ENCODE measurements around the gene ZMYND10.
A peak's percentile ranks its signal among the peaks of the same experiment; 100 is the strongest.

The ZMYND10 gene

DNA sequence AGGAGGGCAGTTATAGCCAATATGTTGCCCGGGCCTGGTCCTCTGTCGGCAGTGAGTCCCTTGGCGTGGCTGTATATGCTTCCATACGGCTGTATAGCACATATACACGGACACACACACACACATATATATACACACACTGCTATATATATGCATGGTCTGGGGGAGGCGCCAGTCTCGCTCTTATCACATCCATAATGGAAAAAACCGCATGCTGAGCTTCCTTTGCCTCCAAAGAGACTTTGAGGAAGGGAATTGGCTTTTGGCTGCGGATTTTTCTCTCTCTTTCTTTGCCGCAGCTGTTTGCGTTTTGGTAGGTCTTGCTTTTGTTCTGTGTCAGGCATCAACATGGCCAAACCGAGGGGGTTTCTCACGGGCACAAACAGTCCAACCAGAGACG, 25.1 kb upstream of the ZMYND10 start:
- DNase-seq: peak; percentile 49

DNA sequence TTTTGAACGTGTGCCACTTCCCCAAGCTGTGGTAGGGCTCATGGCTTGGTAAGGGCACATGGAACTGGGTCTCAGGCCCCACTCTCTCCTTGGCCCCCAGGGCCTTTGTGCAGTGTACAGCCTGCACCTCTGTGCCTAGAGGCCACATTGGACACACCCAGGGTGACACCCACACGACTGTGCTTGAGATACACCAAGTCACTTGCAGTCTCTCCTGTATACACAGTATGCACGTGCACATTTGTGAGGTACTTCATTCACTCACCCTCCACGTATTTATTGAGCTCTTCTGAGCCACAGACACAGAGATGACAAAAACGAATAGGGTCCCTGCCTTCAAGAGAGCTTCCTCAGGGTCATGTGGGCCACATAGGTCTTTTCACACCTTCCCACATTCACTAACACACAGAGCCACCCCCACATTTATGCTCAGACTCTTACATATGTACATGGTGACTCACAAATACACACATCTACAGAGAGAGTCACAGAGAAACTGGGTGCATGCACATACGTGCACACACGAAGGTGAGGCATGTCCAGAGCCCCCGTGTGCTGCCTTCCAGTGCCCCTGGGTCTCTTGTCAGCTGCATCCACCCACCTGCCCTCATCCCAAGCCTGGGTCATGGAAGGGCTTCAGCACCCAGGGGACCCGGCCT, 23.6 kb upstream of the ZMYND10 start:
- DNase-seq: no peak

DNA sequence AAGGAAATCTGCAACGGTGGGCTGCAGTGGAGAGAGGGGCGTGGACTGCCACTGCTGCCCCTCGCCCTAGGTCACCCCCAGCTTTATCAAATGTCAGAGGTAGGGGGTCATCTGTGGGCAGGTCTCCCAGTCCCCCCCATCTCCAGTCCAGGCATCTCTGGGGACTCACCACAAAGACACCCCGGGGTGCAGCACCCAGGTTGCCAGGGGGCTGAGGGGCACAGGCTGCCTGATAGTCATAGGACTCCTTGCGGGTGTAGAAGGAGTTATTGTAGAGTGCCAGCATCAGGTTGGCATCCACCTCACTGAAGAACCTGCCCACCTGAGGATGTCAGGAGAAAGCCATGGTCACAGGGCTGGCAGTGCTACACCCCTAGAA, 20.3 kb upstream of the ZMYND10 start:
- DNase-seq: no peak

DNA sequence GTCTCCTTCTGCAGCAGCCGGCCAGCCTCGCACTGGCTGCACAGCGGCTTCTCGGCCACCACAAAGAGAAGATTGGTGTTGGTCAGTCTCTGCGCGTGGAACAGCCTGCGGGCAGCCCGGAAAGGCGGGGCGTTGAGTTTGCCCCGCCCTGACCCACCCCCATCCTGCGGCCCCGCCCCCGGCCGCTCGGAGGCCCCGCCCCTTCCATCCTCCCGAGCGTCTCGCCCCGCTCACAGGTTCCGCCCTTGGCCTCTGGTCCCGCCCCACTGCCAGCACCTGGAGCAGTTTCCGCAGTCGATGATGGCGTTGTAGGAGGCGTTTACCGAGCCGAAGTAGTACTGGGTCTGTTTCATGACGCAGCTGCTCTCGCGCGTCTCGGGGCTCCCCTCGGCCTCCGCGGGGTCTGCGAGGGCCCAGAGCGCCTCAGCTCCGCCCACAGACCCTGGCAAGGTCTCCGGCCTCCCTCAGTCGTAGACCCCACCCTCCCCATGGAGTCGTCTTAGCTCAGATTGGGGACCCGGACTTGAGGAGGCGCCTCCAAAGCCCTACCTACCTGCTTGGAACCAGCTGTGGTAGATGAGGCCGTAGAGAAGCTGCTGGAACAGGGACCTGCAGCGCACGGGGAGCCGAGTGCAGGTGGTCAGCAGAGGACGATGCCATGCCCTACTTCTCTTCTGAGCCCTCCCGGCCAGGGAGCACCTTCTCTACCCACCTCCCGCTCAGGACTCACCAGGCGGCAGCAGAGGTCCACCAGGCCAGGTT, 19.7 kb upstream of the ZMYND10 start:
- peak; percentile 52 for DNase-seq

DNA sequence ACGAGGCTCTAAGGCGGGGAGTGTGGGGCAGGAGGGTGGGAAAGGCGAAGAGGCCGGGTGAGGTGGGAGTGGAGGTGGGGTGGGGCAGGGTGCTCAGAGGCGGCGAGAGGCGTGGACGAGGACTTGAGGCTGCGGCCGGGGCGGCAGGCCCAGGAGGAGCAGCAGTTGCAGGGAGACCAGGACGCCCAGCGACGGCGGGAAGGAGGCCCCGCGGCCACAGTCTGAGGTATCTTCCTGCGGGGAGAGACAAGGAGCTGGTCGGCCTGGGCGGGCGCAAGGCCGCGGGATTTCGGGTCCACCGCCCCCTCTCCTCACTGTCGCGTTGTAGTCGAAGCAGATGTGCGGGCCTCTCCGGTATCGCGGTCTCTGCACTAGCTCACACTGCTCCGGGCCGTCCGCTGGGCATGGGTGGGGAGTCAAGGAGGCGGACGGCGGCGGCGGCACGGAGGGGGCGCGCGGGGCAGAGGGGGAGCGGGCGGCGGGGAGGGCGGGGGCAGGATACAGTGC, 19.1 kb upstream of the ZMYND10 start:
- peak; percentile 20 for DNase-seq

DNA sequence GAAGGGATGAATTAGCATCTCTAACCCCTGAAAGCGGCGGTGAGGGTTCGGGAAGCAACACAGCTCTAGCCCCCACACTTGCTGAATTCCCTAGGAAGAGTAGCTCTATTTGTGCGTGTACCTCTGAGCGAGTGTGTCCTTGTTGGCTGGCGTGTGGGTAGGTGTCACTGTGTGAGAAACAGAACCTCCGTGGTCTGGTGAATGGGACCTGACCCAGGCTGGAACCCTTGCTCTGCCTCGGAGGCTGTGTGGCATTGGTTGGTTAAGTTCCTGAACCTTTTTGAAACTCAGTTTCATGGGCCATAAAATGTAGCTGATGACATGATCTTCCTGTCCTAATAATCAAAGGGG, 14.2 kb upstream of the ZMYND10 start:
- no peak for DNase-seq

DNA sequence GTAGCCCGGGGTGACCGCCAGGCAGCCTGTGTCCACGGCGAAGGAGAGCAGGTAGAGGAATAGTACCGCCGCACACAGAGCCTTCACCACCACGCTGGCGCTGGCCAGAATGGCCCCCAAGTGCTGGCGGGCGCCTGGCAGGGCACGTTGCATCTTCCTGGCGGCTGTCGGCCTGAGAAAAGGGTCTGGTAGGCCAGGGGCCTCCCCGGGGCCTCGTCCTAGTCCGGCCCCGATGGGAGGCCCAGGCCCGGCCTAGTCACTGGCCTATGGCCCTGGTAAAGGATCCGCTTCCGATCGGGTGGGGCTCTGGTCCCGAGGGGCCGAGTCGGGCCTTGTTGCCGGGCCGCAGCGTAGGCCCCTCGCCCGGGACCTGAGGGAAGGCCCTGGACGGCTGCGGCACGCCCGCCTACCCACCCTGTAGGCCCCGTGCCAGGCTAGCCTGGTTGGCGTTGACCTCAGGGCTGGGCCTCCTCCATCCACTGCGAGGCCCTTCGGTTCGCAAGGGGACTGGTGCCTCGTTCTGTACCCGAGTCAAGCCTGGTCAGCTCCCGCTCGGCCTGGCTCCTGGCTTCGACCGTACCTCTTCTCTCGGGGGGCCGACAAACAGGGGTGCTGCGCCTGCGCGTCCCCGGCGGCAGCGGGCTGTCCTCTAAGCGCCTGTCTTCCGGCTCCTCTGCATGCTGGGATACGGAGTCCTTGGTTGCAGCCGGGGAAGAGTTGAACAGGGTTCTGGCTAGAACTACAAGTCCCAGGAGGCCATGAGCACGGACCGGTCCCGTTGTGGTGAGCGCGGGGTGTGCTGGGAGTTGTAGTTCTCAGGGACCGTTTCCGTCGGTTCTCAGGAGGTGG, 13.6 kb upstream of the ZMYND10 start, which contains the start of gene TMEM115:
Gene TMEM115, minus strand, starts transcription at position 611 of the 849 bp plus-strand sequence. Its CDS starts 458 bp downstream, at position 153.
- DNase-seq: peak; percentile 99

DNA sequence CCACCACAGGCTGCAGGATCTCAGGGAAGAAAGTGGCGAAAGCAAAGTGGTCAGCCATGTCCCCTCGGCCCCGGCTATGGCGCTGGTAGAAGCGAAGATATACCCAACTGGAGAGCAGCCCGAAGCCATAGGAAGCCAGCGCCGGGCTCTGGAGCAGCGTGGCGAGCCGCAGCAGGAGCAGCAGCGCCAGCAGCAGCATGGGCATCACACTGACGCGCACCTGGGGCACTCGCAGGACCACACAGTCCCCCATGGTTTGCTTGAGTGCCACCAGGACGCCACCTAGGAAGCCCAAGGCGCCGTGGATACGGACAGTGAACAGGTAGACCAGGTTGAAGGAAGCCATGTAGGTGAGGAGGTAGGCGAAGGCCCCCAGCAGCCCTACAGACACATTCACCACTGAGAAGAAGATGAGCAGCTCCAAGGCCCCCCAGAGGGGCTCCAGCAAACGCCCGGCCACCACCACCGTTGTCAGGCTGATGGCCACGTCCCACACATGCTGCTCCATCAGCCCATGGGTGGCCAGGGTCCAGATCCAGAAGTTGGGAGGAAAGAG, 12.9 kb upstream of the ZMYND10 start:
- DNase-seq: no peak

DNA sequence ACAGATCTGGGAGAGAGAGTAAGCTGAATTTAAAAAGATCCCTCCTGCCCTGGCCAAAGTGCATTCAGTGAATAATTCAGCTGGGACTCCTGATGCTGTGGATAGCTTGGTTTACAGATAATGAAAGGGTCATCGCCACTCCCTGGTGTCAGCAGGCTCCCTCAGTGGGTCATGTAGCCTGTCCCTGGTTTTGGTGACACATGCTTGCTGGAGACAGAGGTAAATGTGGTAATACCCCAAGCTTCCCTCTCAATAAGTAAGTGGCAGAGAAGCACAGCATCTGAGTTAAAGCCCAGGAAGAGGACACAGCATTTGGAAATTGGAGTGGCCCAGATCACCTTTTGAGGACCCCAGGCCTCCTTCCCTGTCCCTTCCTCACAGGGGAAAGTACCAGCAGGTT, 11.9 kb upstream of the ZMYND10 start:
- DNase-seq: no peak

DNA sequence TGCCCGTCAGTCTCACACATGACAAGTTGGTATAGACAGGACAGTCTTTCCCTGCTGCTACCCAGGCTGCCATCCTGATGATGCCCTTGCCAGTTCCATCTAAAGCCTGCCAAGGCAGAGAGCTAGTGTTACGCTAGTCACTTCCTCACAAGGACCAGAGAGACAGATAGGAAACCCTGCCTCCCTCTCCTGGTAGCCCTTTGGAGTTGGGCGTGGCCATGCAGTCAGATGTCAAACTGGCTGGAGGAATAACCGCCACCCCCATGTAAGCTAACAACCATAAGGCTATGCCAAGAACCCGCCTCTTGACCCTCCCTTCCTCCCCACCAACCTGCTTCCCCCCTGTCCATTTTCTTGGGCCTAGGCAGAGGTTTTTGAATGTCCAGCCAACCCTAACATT, 11.0 kb upstream of the ZMYND10 start:
- no peak for DNase-seq

DNA sequence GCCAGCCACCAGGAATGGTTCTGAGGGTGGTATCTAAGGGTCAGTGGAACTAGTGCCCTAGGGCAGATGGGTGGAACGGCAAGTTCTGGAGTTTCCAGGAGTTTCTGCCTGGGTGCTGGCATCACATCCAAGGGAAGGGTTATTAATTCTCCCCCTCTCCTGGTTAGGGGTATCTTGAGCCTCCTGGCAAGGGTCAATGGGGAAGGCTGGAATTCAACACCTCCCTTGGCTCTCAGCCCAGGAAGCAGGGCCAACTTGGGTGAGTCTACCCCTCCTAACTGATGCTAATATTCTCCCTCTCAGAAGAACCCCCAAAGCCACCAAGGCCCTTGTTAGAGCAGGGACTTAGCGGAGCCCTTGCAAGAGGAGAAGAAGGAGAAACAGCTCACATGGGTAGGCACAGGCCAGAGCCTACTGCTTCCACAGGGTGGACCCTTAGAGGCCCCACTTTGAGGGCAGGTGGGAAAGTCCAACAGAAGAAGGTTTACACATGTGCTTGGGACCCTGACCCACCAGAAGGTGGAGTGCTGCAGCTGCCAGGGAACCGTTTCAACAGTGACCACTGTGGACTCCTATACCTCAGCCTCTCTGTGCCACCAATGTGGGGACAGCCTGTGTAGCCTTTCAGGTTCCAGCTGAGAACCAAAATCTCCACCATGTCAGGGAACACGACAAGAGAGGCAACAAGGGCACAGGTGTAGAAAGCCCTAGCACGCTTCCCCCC, 10.5 kb upstream of the ZMYND10 start:
- DNase-seq: no peak

DNA sequence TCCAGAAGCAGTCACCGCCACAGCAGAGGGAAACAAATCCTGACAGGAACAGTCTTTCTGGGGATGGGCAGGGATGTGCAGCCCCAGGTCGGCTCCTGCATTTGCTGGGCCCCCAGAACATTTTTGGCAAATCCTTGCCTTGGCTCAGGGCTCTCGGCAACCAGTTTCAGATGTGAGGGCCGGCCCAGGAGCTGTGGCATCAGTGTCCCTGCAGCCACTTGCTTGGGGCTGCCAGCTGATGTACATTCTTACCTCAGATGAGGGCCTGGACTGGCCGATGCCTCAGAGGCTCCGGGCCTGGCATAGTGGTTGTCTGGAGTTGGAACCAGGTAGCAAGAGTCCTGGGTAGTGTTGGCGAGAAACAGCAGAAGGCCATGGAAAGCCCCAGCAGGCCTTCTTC, 9.3 kb upstream of the ZMYND10 start:
- DNase-seq: no peak

DNA sequence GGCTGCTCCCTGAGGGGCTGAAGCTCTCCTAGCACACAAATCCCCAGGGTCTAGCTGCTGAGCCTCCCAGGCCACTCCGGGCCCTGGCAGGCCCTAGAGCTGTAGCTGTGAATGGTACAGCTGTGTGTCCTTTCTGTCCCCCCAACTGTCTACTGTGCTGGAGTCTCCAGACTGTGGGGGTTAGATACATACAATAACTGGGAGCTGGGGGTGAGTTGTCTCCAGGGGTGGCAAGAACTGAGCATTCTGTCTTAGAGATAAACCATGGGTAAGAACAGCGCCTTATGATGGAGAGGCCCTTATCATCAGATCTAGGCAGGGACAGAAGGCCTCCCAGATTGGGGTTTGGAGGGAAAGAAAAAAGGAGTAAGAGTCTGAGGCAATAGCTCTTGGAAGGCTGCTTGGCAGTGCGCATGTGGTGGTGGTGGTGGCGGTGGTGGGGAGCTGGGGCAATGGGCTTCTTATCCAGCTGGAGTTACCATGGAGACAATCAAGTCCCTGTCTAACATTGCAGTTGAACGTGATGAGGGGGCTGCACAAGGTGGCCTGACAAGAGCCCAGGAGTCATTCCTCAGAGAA, 8.7 kb upstream of the ZMYND10 start:
- no peak for DNase-seq

DNA sequence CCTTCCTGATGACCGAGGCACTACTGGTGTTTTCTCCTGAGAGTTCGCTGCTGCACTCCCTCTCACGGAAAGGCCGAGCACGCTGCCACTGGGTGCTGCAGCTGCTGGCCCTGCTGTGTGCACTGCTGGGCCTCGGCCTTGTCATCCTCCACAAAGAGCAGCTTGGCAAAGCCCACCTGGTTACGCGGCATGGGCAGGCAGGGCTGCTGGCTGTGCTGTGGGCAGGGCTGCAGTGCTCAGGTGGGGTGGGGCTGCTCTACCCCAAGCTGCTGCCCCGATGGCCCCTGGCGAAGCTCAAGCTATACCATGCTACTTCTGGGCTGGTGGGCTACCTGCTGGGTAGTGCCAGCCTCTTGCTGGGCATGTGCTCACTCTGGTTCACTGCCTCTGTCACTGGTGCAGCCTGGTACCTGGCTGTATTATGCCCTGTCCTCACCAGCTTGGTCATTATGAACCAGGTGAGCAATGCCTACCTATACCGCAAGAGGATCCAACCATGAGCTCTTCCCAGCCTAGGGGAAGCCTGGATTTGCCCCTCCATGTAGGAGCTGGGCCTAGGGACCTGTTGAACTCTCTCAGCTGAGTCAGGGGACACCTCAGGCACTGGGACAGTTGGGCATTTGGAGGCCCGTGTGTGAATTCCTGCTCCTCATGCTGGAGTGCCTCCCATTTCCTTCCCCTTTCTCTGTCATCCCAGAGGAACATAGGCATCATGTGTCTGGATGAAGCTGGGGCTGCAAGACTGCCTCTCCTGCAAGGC, 7.9 kb upstream of the ZMYND10 start:
- no peak for DNase-seq

DNA sequence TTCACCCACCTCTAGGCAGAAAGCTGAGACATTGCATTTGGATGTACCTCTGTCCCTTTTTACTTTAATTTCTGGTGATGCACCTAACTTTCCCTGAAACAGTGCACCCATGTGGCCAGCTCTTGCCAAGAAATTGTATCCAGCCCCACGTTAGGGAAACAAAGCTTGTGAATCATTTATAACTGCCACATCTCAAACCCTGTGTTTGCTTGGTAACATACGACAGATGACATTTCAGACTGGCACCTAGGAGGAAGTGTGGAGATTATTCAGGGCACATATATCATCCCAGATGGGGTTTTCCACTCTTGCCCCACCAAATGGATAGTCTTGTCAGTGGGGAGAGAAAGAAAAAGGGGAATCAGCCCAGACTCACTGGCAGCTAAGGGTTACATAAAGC, 7.2 kb upstream of the ZMYND10 start:
- peak; percentile 18 for DNase-seq

DNA sequence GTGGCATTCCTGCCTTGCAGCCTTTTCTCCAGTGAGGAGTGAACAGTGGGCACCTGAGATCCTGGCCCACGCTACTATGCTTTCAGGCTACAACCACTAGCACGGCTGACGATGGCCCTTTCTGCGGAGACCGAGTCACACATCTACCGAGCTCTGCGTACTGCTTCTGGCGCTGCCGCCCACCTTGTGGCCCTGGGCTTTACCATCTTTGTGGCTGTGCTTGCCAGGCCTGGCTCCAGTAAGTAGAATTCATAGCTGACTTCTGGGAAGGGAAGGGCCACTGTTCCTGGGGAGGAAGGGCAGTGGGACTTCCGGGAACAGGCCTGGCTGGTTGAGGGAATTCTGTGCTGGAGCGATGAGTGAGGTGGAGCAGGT, 5.8 kb upstream of the ZMYND10 start:
- no peak for DNase-seq

DNA sequence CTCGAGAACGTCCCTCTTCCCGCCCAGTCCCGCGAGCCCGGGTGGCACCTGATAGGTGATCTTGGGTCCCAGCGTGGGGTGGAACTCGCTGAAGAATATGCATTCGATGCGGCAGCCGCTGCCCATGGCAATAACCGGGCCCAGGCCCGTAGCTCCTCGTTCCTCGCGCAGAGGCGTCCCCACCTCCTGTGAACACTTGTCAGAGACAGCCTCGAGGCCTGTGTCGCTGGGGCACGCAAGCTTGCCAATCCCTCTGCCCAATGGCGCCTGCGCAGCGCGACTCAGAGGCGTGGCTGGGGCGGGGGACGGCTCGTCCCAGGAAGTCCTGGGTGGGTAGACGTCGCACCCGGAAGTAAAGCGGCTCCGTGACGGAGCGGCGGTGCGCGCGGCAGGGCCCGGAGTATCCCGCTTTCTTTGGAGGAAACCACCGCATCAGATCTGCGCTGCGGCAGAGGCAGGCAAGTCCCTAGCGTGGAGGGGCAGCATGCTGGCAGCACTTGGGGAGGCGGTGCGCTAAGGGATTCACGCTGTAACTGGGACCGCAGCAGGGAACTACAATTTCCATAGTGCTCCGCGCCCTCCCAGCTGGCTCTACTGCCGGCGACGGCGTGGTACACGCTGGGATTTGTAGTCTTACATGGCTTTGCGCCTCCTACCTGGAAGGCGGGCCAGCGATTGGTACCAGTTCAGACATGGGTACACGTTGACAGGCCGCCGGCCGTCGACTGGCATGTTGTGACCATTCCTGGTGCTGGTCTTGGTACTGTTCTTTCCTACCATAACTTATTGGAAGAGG, 5.2 kb upstream of the ZMYND10 start, which contains the start of the genes CYB561D2 and NPRL2:
Gene CYB561D2, plus strand, starts transcription at position 336 of the 796 bp plus-strand sequence. CDS start 572 bp downstream, outside the sequence.
Gene NPRL2, minus strand, starts transcription at position 249 of the 796 bp plus-strand sequence. Its CDS starts 123 bp downstream, at position 126.
- DNase-seq: peak; percentile 93

DNA sequence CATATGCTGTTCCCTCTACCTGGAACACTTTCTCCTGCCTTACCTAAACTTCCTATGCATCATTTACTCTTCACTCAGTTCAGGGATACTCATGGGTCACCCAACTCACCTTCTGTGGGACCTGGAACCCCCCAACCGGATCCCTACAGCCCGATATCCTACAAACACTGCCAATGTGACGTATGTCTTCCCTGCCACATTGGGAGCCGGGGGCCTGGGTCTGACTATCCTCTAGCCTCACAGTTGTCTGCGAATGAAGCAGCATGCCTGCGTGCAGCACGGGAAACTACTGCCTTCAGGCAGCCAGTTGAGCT, 4.6 kb upstream of the ZMYND10 start:
- no peak for DNase-seq

DNA sequence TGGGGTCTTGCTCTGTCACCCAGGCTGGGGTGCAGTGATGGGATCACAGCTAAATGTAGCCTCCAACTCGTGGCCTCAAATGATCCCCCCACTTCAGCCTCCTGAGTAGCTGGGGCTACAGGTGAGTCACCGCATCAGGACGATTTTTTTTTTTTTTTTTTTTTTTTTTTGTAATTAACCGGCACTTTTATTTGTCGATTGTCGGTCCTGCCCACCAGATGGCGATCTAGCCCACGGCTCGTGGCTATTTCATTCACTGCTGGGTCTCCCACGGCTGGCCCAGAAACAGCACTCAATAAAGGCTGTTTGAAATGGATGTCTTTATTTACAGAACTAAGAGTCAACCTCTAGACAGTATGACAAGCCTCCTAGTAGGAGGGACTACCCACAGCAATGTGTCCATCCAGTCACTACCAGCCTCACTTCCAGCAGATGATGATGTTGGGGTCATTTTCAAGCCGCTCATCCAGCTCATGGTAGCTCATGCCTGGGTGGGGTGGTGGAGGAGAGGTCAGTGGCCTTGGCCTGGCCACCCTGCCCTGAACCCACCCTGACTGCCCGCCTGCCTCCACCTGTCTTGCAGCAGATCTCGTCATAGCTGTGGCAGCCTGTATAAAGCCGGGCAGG, 1.8 kb upstream of the ZMYND10 start:
- DNase-seq: peak; percentile 78

DNA sequence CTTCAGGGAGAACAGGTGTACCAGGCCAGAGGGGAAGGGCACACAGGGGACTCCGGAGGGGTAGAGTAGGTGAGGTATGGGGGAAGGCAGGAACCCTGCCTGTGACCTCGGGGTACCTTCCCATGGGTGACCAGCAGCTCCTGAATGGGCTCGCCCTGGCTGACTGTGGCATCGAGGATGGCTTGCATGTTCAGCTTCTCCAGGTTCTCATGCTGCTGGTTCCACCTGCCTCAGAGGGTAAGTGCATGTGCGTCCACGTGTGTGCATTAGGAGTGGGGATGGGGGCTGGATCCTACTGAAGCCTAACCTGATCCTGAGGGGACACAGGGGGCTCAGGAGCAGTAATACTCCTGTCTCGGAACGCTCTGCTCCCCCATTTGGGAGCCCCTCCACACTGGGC, 524 bp downstream of the ZMYND10 start:
- no peak for DNase-seq
